MM.1S (cell line): ENCODE data around the gene MEX3D.

Source experiments
- DNase-seq: peaks from one replicate; pipeline ENCODE4 v3.0.0-alpha.2; 2015
- H2AFZ ChIP-seq: fragments of 300-600 bp; sonication (generic); 2 replicates; pipeline ENCODE4 v1.6.0; 2016; ENCODE audit warnings: antibody characterized with exemption, low read length
- H3F3A ChIP-seq: fragments of 300-600 bp; sonication (generic); 2 replicates; pipeline ENCODE4 v1.6.1; 2016; ENCODE audit warnings: mild to moderate bottlenecking, antibody characterized with exemption, low read length, moderate library complexity, mixed read lengths; ENCODE audit not compliant: insufficient read depth
- H3K27ac ChIP-seq: fragments of 300-600 bp; sonication (generic); 2 replicates; pipeline ENCODE4 v1.5.1; 2016; ENCODE audit warnings: mild to moderate bottlenecking, low read length
- H3K27me3 ChIP-seq: fragments of 300-600 bp; sonication (generic); replicated peaks from 2 replicates; pipeline ENCODE4 v1.6.0; 2016; ENCODE audit warnings: low read length; ENCODE audit not compliant: insufficient read depth
- H3K36me3 ChIP-seq: fragments of 300-600 bp; sonication (generic); replicated peaks from 2 replicates; pipeline ENCODE4 v1.6.1; 2016; ENCODE audit warnings: mild to moderate bottlenecking, low read length, mixed read lengths; ENCODE audit not compliant: insufficient read depth
- H3K4me1 ChIP-seq: fragments of 300-600 bp; sonication (generic); 2 replicates; pipeline ENCODE4 v1.6.1; 2016; ENCODE audit warnings: low read length, mixed read lengths
- H3K4me2 ChIP-seq: fragments of 300-600 bp; sonication (generic); 2 replicates; pipeline ENCODE4 v1.6.0; 2016; ENCODE audit warnings: low read depth, low read length
- H3K4me3 ChIP-seq: fragments of 300-600 bp; sonication (generic); 2 replicates; pipeline ENCODE4 v1.5.1; 2016; ENCODE audit warnings: low read length, mixed read lengths
- H3K79me2 ChIP-seq: fragments of 300-600 bp; sonication (generic); 2 replicates; pipeline ENCODE4 v1.6.1; 2016; ENCODE audit warnings: mixed run types, low read length, mixed read lengths
- H3K9ac ChIP-seq: fragments of 300-600 bp; sonication (generic); 2 replicates; pipeline ENCODE4 v1.6.1; 2016; ENCODE audit warnings: low read length, mixed read lengths
- H3K9me2 ChIP-seq: fragments of 300-600 bp; sonication (generic); replicated peaks from 2 replicates; pipeline ENCODE4 v1.6.1; 2016; ENCODE audit warnings: mild to moderate bottlenecking, low read length, mixed read lengths; ENCODE audit not compliant: insufficient read depth
- H3K9me3 ChIP-seq: fragments of 300-600 bp; sonication (generic); replicated peaks from 2 replicates; pipeline ENCODE4 v1.6.1; 2016; ENCODE audit warnings: mild to moderate bottlenecking, low read length, mixed read lengths; ENCODE audit not compliant: insufficient read depth
- H4K20me1 ChIP-seq: fragments of 300-600 bp; sonication (generic); 2 replicates; pipeline ENCODE4 v1.6.1; 2016; ENCODE audit warnings: mild to moderate bottlenecking, low read length, moderate library complexity, mixed read lengths; ENCODE audit not compliant: insufficient read depth
- EZH2 ChIP-seq: fragments of 300-600 bp; sonication (generic); optimal IDR thresholded peaks from 2 replicates; pipeline ENCODE3; 2017; ENCODE audit warnings: low read depth, mild to moderate bottlenecking, antibody characterized with exemption, low read length, mixed read lengths
- EZH2phosphoT487 ChIP-seq: fragments of 300-600 bp; sonication (generic); IDR thresholded peaks from 2 replicates; pipeline ENCODE4 v1.6.1; 2018; ENCODE audit warnings: antibody characterized with exemption, low read length
- TF ChIP-seq, protein P1 (sequence below): fragments of 300-600 bp; sonication (generic); IDR thresholded peaks from 2 replicates; pipeline ENCODE4 v1.5.1; 2016; ENCODE audit warnings: antibody characterized with exemption, low read length, mixed read lengths

The MEX3D gene

DNA sequence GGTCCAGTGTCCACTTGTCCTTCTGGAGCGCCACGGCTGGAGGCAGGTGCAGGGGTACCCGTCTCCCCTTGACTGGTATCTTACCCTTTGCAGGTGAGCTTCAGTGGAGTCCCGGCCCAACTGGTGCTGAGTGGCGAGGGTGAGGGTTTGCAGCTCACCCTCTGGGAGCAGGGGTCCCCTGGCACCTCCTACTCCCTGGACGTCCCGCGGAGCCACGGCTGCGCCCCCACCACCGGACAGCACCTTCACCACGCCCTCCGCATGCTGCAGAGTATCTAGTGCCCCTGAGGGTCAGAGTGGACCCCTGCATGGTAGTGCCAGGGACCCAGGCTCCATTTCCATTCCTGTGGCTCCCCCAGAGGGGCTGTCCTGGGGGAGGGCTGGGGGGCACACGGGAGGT is 33.2 kb downstream of the MEX3D start:
- no peaks in the 10 kb centered on the region for H3F3A ChIP-seq
- H3K79me2 ChIP-seq: no peaks in the 10 kb centered on the region
- H3K9ac ChIP-seq: no peak overlapping the region
- H3K36me3 ChIP-seq: no peaks in the 10 kb centered on the region
- no peaks in the 10 kb centered on the region for H4K20me1 ChIP-seq
- H3K27ac ChIP-seq: no peak overlapping the region
- no peak overlapping the region for H3K4me2 ChIP-seq
- DNase-seq: no peak
- H3K9me3 ChIP-seq: no peaks in the 10 kb centered on the region
- peaks cover 85% of the 10 kb centered on the region for H3K27me3 ChIP-seq
- no peak overlapping the region for H2AFZ ChIP-seq
- no peak overlapping the region for H3K4me3 ChIP-seq
- no peaks in the 10 kb centered on the region for H3K9me2 ChIP-seq
- TF ChIP-seq EZH2phosphoT487 (no peak), EZH2 (no peak)
- TF ChIP-seq, protein P1, sequence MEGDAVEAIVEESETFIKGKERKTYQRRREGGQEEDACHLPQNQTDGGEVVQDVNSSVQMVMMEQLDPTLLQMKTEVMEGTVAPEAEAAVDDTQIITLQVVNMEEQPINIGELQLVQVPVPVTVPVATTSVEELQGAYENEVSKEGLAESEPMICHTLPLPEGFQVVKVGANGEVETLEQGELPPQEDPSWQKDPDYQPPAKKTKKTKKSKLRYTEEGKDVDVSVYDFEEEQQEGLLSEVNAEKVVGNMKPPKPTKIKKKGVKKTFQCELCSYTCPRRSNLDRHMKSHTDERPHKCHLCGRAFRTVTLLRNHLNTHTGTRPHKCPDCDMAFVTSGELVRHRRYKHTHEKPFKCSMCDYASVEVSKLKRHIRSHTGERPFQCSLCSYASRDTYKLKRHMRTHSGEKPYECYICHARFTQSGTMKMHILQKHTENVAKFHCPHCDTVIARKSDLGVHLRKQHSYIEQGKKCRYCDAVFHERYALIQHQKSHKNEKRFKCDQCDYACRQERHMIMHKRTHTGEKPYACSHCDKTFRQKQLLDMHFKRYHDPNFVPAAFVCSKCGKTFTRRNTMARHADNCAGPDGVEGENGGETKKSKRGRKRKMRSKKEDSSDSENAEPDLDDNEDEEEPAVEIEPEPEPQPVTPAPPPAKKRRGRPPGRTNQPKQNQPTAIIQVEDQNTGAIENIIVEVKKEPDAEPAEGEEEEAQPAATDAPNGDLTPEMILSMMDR: no peak
- no peaks in the 10 kb centered on the region for H3K4me1 ChIP-seq

DNA sequence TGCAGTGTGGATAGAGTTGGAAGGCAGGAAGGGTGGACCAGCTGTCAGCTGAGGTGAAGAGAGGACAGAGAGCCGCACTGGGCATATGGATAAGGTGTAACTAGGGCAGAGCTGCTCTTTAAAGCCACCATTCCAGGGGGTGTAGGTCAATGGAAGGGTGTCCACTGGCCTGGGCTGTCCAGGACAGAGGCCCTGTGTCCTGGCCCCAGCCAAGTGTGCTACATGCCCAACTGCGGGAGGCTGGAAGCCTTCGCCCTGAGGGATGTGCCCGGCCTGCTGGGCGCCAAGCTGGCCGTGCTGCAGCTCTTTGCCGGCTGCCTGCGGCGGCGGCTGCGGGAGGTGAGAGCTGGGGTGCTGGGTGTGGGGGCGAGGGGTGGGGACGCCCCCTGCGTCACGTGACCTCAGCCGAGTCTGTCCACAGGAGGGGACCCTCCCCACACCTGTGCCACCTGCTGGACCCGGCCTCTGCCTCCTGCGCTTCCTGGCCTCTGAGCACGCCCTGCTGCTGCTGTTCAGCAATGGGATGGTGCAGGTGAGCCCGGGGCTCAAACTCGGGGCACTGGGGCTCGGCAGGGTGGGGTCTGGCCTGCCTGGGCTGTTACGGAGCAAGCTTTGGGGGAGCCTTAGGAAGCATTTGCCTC is 34.5 kb downstream of the MEX3D start:
- Histone ChIP-seq H3F3A (no peaks in the 10 kb centered on the region), H3K4me2 (no peak overlapping the region), H3K36me3 (no peaks in the 10 kb centered on the region), H3K4me3 (no peak overlapping the region), H3K27ac (no peak overlapping the region), H2AFZ (no peak overlapping the region), H3K79me2 (no peaks in the 10 kb centered on the region), H3K4me1 (no peaks in the 10 kb centered on the region), H3K9ac (no peak overlapping the region), H4K20me1 (no peaks in the 10 kb centered on the region), H3K27me3 (peaks cover 90% of the 10 kb centered on the region), H3K9me3 (no peaks in the 10 kb centered on the region), H3K9me2 (no peaks in the 10 kb centered on the region)
- TF ChIP-seq, protein P1: no peak
- TF ChIP-seq EZH2phosphoT487: no peak
- no peak for TF ChIP-seq EZH2
- DNase-seq: no peak

DNA sequence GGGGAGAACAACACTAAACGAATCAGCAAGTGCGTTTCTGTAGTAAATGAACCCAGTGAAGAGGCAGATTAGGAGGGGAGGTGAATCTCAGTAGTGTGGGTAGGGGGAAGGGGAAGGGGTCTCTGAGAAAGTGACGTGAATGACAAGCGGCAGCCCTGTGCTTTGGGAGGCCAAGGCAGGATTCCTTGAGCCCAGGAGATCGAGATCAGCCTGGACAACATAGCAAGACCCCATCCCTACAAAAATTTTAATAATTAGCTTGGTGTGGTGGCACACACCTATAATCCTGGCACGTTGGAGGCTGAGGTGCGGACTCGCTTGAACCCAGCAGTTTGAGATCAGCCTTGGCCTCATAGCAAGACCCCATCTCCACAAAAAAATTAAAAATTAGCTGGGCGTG is 36.1 kb downstream of the MEX3D start:
- H3K4me1 ChIP-seq: no peaks in the 10 kb centered on the region
- no peaks in the 10 kb centered on the region for H3K36me3 ChIP-seq
- H3K79me2 ChIP-seq: no peaks in the 10 kb centered on the region
- H4K20me1 ChIP-seq: no peaks in the 10 kb centered on the region
- no peaks in the 10 kb centered on the region for H3K9me3 ChIP-seq
- TF ChIP-seq EZH2 (no peak), EZH2phosphoT487 (no peak)
- TF ChIP-seq, protein P1: no peak
- no peaks in the 10 kb centered on the region for H3K9me2 ChIP-seq
- no peak overlapping the region for H3K4me3 ChIP-seq
- no peak for DNase-seq
- no peaks in the 10 kb centered on the region for H3F3A ChIP-seq
- H3K27ac ChIP-seq: no peak overlapping the region
- no peak overlapping the region for H2AFZ ChIP-seq
- H3K27me3 ChIP-seq: peaks cover 87% of the 10 kb centered on the region
- H3K4me2 ChIP-seq: no peak overlapping the region
- no peak overlapping the region for H3K9ac ChIP-seq
